Stimulated activated CD4-positive, alpha-beta T cell treated with anti-CD3 and anti-CD28 coated beads, Interleukin-4, amount 100 ng/mL, for 1 hour (primary cell): ENCODE results near the gene NAALADL2.

Experiments used
- DNase-seq: peaks from one replicate; pipeline ENCODE4 v3.0.0-alpha.2; 2020

NAALADL2 gene

DNA sequence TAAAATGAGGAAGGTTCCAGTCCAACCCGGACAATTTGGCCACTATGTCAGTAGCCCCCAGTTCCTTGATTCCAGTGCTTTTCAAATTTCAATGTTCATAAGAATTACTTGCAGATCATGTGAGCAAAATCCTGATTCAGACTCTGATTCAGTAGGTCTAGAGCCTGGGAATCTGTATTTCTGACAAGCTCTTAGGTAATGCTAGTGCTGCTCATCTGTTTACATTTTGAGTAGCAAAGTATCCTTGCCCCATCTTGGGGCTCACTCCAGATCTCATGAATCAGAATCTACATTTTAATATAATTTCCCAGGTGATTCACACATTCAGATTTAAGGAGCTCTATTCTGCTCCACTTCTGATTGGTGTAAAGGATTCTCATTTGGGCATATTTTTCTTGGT lies 142.0 kb downstream of the NAALADL2 start:
- DNase-seq = no peak

DNA sequence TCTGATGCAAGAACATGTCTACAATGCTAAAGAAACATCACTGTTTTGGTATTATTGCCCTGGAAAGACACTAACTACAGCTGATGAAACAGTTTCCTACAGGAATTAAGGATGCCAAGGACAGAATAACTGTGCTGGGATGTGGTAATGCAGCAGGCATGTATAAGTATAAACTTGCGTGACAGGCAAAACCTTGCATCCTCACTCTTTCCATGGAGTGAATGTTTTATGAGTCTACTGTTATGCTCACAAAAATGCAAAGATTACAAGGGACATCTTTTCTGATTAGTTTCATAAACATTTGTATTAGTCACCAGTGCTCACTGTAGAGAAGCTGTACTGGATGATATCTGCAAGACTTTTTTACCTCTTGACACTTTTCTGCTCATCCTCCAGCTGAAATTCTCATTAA lies 143.6 kb downstream of the NAALADL2 start:
- no peak for DNase-seq

DNA sequence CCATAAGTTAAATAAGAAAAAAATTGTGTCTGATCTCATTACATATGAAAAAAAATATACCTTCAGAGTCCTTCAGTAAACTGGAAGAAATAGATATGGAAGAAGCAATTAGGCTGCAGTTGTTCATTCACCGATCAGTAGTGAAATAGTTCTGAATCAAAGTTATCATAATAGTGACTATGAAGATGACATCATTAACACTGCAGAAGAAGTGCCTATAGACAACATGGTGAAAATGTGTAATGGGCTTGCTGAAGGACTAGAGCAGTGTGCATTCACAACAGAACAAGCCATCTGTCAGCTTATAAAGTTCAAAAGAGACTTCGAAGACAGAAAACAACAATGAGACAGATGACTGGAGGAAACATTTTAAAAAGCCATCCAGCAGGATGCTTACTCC lies 144.5 kb downstream of the NAALADL2 start:
- no peak for DNase-seq

DNA sequence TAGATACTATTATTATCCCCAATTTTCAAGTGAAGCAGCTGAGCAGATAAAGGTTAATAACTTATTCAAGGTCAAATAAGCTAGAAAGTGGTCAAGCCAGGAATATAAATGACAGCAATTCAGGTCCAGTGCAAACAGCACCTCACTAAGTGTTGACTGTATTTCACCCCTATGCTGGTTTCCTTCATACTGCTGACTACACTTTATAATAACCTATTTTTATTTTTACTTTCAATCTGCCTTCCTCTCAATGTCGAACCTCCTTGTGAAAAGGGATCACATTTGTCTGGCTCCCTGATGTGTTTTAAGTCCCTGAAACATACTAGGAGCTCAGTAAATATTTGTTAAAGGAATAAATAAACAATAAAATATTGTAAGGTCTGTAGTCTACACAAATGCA lies 146.1 kb downstream of the NAALADL2 start:
- no peak for DNase-seq

DNA sequence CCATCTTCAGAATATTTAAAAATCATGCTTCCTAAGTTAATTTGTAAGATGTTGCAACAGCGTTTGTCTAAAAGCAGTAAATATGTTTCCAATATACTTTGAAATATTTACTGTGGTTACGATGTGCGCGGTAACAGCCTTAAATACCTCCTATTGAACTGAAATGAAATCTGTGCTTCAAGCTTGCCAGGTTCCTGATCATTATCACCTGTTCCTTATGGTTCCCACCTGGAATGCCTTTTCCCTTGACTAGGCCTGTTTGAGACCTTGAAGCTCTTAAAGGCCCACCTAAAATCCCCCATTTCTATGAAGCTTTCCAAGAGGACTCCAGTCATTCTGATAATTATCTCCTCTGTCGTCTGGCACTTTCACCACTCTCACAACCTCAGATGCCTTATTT lies 146.7 kb downstream of the NAALADL2 start:
- DNase-seq = no peak

DNA sequence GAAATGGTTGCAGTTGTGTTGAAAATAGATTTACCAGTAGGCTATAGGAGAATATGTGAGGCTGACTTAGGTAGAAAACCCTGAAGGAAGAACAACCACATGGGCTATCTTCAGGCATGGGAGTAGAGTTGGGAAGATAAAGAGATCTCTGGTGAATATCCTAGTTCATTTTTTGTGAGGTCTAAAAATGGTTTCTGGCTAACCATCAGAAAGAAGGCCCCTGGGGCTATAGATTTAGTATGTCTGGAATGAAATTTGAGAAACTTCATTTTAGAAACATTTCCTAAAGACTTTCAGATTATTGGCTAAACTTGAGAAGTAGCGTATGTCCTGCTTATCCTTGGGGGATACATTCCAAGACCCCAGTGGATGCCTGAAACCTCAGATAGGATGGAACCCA lies 148.2 kb downstream of the NAALADL2 start:
- no peak for DNase-seq

DNA sequence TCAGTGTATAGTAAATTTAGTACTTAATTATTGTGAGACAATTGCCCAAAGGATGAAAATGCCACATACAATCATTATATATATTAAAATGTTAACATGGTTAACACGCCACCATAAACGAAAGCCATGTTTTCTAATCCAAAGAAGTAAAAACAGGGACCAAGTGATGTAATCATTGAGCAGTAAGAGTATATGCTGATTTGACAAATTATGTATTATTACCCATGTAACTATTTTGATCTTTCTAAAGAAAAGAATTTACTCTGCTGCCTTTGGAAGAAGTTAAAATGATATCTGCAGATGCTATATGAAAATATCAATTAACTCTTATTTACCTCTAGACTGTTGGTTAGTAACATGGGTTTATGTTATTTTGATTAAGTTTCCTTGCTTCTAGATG lies 150.2 kb downstream of the NAALADL2 start:
- DNase-seq = no peak

DNA sequence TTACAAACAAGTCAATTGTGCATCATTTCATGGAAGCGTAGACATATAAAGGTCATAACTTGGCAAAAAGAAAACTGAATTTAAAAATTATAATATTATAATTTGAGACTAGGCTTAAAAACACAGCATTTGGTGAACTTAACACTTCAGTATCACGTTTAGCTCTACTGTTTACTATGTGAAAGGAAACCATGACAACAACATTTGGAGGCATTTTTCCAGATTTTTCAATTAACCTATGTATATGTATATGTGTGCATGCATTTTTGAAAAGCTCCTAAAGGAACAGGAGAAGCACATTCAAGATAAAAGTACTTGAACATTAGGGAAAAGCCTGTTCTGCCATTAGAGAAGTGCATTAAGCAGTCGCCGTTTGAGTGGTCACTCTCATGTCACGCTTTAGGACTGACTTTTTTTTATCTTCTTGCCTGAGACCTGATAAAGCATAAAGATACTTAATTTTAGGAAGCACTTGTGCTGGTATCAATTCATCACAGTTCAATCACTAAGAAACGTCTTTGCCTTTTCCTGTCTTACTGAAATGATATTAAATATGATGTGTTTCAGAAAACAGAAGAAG lies 156.0 kb downstream of the NAALADL2 start:
- no peak for DNase-seq

DNA sequence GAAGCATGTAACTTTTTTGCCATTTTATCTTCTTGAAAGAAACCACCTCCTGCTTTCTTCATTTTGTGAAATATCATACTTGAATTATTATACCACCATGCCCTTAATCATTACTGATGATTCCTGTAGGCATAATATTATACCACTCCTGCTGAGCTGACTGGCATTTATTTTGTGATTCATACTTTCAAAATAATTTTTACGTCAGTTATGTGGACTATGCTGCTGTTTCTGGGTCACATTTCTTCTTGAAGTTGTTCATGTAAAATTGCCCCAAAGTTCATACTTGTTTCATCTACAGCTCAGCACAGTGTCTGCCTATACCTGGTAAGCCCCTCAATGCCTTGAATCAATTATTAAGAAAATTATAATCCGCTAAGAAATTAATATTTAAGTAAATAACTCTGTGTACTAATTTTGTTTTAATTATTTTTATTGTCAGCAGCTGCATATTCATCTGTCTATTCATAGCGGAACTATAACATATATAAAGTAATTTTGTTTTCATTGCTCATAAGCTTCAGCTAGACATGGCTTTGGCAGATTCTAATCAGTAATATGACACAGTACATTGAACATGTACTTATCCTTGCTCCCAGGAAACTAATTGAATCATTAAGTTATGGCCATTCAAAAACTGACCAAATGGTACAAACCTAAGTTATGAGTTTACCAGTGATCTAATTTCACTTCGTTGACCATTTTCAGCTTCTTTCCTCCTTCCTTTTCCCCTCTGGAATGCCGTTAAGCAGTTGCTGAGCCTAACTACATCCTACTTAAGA lies 160.0 kb downstream of the NAALADL2 start:
- no peak for DNase-seq

DNA sequence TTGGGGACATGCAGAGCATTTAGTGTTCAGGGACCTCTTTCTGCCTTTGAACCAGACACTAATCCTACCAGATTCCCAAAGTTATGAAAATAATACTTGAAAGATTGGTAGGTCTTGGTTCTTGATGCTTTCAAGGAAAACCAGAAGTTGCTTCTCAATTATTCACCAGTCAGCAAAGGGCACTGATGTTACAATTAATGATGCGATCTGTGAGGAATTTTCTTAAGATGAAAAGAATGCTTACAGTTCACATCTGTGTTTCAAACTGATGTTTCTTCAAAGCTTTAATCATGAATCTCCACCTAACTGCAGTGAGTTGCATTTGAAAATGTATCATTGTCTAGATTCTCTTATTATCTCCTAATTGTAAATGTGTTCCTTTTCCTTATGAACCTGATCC lies 161.0 kb downstream of the NAALADL2 start:
- DNase-seq = no peak

DNA sequence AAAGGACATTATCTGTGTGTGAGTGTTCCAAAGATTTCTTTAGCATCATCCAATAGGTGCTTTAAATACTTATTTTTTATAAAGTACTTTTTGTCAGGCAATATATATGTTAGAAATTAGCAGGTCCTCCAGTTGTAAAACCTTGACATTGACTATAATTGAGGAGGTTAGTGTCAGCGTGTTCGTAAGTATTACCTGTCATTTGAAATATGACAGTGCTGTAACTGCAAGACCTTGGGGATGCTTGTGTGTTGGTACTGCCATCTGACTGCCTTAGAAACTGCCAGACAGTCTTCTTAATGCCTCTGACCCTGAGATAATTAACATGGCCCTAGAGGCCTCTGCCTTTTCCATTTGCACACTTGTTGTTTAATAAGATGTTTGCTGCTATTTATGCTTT lies 170.7 kb downstream of the NAALADL2 start:
- no peak for DNase-seq

DNA sequence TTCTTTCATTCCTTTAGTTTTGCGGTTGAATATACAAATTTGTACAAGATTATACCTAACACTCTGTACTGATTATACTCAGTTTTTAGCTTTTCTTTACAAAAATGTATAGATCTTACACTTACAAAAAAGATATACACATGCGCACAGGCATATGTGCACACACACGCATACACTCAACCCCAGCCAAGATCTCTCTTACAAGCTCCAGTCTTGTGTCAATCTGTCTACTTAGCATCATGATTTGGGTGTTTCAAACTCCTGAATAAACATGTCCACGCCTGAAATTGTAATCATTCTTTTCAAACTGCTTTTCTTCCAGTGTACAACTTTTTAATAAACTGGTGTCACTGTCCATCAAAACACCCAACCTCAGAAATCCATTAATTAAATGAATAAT lies 180.7 kb downstream of the NAALADL2 start:
- DNase-seq = no peak

DNA sequence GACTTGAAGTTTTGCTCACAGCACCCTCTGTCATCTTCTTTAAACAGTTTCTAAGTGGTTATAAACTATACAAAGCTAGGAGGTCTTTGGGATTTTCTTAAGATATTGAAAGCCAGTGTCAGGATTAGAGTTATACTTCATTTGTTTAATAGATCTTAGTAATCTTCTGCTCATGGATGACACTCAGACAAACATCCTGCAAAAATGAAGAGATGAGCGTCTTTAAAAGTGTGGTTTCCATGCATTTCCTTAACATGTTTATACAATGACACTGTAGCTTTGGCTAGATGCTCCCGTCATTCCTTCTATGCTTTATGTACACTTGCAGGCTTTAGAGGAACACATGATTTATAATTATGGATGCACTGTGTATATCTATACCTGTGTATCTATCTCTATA lies 182.2 kb downstream of the NAALADL2 start:
- no peak for DNase-seq

DNA sequence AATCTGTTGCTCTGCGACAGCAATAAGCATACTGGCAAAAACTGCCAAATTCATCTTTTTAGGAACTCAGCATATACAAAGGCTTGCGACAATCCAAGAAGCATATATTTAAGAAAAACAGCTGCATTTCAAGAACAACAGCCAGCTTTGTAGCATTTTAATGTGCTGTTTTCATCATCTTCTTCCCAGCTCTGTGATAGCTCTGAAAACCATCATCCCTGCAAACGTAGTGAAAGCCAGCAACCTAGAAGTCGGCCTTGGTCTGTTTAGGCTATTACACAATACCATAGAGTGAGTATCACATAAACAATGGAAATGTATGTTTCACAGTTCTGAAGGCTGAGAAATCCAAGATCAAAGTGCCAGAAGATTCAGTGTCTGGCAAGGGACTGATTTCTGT lies 187.5 kb downstream of the NAALADL2 start:
- no peak for DNase-seq

DNA sequence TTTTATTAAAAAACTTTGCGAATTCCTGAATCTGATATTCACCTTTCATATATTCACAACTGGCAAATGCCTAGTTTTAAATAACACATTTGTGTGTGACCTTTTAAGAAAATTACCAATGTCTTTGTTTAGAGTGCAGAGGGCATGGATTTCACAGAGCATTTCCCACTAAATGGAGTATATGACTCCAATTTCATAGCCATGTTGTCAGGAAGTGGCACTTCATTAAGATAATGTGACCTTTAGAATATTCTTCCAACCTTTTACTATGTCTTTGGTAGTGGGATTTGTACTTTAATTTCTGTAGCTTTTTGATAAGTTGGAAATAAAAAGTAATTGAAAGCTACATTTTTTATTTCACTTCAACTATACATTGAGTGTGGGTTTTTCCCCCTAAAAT lies 188.7 kb downstream of the NAALADL2 start:
- no peak for DNase-seq

DNA sequence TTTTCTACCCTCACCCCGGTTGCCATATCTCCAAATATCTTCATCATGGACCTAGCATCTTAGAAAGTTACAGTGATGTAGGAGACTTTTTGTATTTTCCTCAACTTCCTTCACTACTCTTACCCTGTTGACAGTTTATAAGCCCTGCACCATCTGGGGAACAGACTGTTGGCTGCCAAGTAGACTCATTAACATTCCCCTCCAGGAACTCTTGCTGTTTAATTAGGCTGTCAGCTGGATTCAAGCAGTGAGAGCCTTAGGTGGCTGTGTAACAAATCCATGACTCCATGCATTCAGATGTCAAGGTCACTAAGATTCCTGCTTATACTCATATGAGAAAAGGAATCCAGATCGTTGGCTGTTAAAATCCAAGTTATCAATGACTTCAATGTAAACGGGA lies 198.3 kb downstream of the NAALADL2 start:
- DNase-seq = no peak

DNA sequence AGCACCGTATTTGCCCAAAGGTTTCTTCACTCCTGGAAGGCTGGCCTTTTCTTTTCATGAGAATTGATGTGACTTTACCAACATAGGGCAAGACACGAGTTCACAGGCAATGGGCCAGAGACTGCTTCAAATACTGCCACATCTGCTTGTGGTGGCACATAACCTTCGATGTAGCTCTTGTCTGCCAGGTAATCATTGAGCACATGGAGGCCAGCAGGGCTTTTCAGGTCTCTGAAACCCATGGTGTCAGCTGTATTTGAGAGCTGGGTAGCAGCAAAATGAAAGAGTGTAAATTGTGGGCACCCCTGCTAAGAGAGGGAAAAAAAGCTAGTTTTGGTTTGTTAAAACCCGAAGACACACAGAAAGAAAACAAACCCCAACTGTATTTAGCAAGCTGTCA lies 200.7 kb downstream of the NAALADL2 start:
- no peak for DNase-seq

DNA sequence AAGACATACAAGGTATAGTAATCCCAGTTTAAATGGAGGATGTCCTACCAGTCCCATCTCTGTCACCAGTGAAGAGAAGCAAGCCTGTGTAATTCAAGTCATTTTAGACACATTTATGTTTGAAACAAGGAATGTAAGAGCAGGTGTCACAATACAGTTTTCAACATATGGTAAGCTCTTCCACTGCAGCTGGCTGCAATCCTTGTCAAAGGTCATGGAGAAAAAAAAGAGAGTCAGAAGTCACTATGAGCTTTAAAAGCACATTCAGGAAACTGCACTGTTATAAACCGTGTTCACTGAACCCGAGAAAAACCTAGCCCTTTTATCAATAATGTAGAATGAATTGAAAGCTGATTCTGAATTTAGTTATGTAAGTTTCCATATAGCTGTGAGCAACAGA lies 206.4 kb downstream of the NAALADL2 start:
- DNase-seq = no peak

DNA sequence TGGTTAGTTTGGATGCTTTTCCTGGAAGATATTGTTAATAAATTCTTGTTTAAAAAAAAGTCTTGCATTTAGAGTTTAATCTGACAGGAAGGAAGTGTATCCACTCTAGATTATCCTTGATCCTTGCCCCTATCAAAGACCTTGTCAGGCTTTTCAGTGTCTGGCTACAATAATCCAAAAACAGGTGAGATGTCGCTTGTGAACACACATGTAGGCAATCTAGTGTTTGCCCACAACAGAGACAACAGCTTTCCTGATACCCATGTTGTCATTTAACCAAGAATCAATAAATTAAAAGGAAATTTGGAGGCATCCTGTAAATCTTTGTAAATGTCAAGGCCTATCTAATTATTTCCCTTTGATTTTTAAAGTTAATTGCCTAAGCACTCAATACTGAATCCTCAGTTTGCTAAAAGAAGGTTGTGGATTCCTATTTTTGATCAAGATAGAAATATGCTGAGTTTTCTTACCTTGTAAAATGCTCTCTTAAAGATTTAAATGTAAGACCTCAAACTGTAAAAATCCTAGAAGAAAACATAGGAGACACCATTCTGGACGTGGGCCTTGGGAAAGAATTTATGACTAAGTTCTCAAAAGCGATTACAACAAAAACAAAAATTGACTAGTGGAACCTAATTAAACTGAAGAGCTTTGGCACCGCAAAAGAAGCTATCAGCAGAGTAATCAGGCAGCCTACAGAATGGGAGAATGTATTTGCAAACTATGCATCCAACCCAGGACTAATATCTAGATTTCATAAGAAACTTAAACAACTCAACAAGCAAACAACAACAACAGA lies 207.7 kb downstream of the NAALADL2 start:
- DNase-seq = no peak

DNA sequence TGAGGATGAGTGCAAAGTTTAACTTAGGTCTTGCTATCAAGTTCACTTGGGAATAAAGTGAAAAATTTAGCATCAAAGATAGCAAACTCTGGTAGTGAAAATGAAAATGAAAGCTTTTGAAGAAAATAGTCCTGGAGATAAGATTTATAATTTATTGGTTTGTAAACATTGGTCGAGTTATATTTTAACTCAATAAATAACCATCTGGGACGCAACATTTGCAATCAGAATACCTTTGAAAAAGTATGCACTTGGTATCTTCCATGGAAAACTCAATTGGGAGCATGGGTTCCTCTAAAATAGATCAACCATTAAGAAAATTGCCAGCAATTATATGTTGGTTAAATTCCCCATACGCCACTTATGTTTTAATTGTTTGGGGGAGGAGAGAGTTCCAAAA lies 209.5 kb downstream of the NAALADL2 start:
- DNase-seq = no peak

DNA sequence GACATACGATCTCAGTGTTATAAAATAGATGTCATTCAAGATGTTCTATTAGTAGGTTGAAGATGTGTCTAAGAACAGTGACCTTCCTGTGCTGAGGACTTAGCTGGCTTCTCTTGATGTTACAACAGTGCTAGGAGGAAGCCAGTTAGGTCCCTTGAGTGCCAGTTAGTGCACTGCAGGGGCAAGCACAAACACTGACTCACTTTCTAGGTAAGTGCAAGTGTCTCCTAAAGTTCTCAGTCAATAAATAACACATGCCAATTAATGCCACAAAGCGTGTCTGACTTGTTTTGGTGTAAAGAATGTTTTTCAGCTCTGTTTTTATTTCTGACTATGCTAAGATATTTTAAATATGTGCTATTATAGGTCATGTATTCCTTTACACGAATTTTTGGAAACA lies 211.8 kb downstream of the NAALADL2 start:
- DNase-seq = no peak

DNA sequence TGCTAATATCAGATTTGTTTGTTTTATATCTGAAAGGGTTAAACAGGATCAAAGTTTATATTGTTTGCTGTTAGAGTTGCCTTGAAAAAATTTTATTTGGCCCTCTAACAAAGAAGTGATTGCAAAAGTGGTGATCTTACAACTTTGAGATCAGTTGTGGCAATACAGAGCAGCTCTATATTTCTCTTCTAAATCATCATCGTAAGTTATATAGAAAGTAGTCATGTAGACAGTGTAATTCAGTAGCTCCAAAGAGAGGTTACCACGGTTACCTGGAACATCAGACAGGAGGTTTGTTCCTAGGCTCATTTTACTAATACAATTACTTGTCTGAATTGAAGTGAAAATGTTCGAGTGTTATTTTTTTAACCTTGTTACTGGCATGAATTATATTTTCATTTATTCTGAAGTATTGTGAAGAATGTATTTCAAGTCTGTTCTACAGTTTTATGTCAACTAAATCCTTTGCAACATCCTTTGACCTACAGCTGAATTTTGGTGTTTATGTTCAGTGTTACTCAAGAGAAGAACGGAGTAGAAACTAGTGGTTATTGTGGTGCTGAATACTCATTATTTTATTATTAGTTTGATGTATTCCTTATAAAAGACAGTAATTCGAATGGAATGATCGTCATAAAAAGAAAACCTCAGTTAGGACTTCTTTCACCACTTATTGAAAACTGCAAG lies 214.2 kb downstream of the NAALADL2 start:
- DNase-seq = no peak

DNA sequence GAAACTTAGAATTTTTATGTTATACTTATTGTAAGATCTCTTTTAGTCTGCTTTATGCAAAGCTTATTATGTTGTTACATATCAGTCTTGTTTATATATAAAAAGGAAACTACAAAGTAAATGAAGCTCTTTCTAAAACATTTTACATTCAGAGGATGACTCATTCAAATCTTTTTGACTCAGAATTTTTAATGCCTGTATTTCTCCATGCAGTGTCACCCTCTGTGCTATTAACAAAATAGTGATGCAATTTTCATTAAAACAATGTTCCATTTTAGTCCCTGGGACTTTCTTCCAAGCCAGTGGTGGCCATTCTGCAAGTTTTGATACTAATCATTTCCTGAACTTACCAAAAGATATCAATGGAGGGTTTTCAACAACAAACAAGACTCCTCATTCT lies 216.1 kb downstream of the NAALADL2 start:
- no peak for DNase-seq

DNA sequence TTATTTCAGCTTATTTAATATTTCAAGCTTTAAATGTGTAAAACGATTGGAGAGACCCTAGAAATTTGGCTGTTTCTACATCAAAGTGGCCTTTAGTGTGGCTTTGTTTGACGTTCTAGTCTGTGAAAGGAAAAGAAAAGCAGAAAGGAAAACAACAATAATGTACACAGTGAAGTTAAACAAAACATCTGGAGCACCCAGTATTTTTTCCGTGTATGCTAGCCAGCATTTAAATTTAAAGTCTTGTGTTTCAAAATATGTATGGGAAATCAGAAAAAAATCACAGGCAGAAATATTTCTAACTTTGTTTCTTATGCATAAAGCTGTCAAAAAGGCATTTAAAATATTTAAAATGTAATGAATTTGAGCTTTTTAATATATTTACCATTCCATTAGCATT lies 218.1 kb downstream of the NAALADL2 start:
- DNase-seq = no peak
